A549 (cell line): Measurements from ENCODE around the gene HOXC13. TPM values are rescaled to one million over a fixed set of nuclear protein-coding genes. Genes with fewer than 3 reads are reported as not detected.
A peak's percentile ranks its signal among the peaks of the same experiment; 100 is the strongest.

Experiments
- ATAC-seq, 2 experiments: fragments of 200-7000 bp in 1 of 2; fragments of >200 bp in 1 of 2; cut with Nextera tagmentation in 1 of 2; cut with Tn5 transposase in 1 of 2; 3 replicates each; pipeline versions ENCODE4 v1.8.0 to v1.9.1; 2018 to 2020; ENCODE audit warnings: mild to moderate bottlenecking in 1 of 2, moderate library complexity in 1 of 2
- CTCF ChIA-PET: fragments of 300-600 bp; sonication (Branson Sonifier 250); formaldehyde crosslinking; extraction: SDS; loops from one replicate; lab custom pipeline; 2021; ENCODE audit warnings: antibody characterized with exemption, inconsistent platforms; lab: Yijun Ruan, JAX
- POLR2A ChIA-PET: fragments of 350-600 bp; formaldehyde crosslinking; extraction: SDS; loops from one replicate; lab custom pipeline; 2021; ENCODE audit warnings: antibody characterized with exemption, inconsistent platforms; lab: Yijun Ruan, JAX
- DNase-seq, 2 experiments: peaks; one replicate each; pipeline versions ENCODE4 v3.0.0 to v3.0.0-alpha.2; 2011 to 2016; ENCODE audit warnings: low read depth in 1 of 2, low spot score in 1 of 2
- FAIRE-seq: peaks from 2 replicates; lab custom pipeline; 2011; peaks lifted over from hg19 to GRCh38; lab: Jason Lieb, UNC
- H3K27ac ChIP-seq, 2 experiments: fragments of >200 bp; sonication (Bioruptor Twin); formaldehyde crosslinking; 3 replicates each; pipeline ENCODE4 v1.5.1; 2016 to 2017
- H3K4me1 ChIP-seq: fragments of >200 bp; sonication (Bioruptor Twin); formaldehyde crosslinking; 3 replicates; pipeline ENCODE4 v1.6.1; 2016
- H3K4me2 ChIP-seq: fragments of >200 bp; sonication (Bioruptor Twin); formaldehyde crosslinking; 3 replicates; pipeline ENCODE4 v1.6.1; 2016
- H3K4me3 ChIP-seq: fragments of >200 bp; sonication (Bioruptor Twin); formaldehyde crosslinking; 3 replicates; pipeline ENCODE4 v1.5.1; 2016
- H3K9me3 ChIP-seq: fragments of >200 bp; sonication (Bioruptor Twin); formaldehyde crosslinking; 3 replicates; pipeline ENCODE4 v1.6.1; 2016
- BHLHE40 ChIP-seq: IDR thresholded peaks from 2 replicates; pipeline ENCODE4 v1.6.1; 2012; ENCODE audit warnings: low read depth, low read length, inconsistent platforms
- CHD2 ChIP-seq: fragments of 150-350 bp; IDR thresholded peaks from 2 replicates; pipeline ENCODE4 v1.6.1; 2014; ENCODE audit warnings: low read length; ENCODE audit not compliant: partially characterized antibody
- CHD4 ChIP-seq: fragments of 200-600 bp; sonication (generic); IDR thresholded peaks from 2 replicates; pipeline ENCODE4 v1.6.1; 2016; ENCODE audit warnings: antibody characterized with exemption, mild to moderate bottlenecking, borderline replicate concordance
- EHF ChIP-seq: fragments of 250-450 bp; sonication (Bioruptor Pico); IDR thresholded peaks from 2 replicates; pipeline ENCODE4 v1.5.0; 2020; ENCODE audit warnings: mild to moderate bottlenecking
- ESRRA ChIP-seq: fragments of 150-350 bp; IDR thresholded peaks from 2 replicates; pipeline ENCODE4 v1.6.1; 2014; ENCODE audit warnings: mild to moderate bottlenecking, low read length, borderline replicate concordance
- FOSB ChIP-seq: fragments of 250-450 bp; sonication (Bioruptor Pico); IDR thresholded peaks from 2 replicates; pipeline ENCODE4 v1.5.0; 2020; ENCODE audit warnings: mild to moderate bottlenecking, moderate library complexity
- FOXS1 ChIP-seq: fragments of 250-450 bp; sonication (Bioruptor Pico); IDR thresholded peaks from 2 replicates; pipeline ENCODE4 v1.5.0; 2020; ENCODE audit warnings: mild to moderate bottlenecking, moderate library complexity
- HDAC2 ChIP-seq: fragments of 200-600 bp; sonication (generic); IDR thresholded peaks from 2 replicates; pipeline ENCODE4 v1.6.1; 2016
- JUNB ChIP-seq: fragments of >200 bp; sonication (Bioruptor Twin); formaldehyde crosslinking; IDR thresholded peaks from 2 replicates; pipeline ENCODE4 v1.6.1; 2016
- KDM1A ChIP-seq: fragments of 200-600 bp; sonication (generic); IDR thresholded peaks from 2 replicates; pipeline ENCODE4 v1.6.1; 2016; ENCODE audit warnings: low read depth, mild to moderate bottlenecking
- KDM5A ChIP-seq: fragments of 200-600 bp; sonication (generic); IDR thresholded peaks from 2 replicates; pipeline ENCODE4 v1.6.1; 2016; ENCODE audit warnings: antibody characterized with exemption, mild to moderate bottlenecking
- NPAS2 ChIP-seq: fragments of 250-450 bp; sonication (Bioruptor Pico); IDR thresholded peaks from 2 replicates; pipeline ENCODE4 v1.8.0; 2022; ENCODE audit warnings: mild to moderate bottlenecking, moderate library complexity, borderline replicate concordance
- NR3C1 ChIP-seq: fragments of >200 bp; sonication (Bioruptor Twin); formaldehyde crosslinking; IDR thresholded peaks from 3 replicates; pipeline ENCODE4 v1.6.1; 2017
- POLR2AphosphoS2 ChIP-seq: conservative IDR thresholded peaks from 2 replicates; pipeline ENCODE4 v1.6.1; 2012; ENCODE audit warnings: low read length, improper control_type of control experiment, inconsistent platforms
- RAD21 ChIP-seq, 2 experiments: fragments of >200 bp in 1 of 2; sonication (Bioruptor Twin) in 1 of 2; formaldehyde crosslinking in 1 of 2; IDR thresholded peaks in 1 of 2; conservative IDR thresholded peaks in 1 of 2; 2 replicates in 1 of 2; 3 replicates in 1 of 2; pipeline ENCODE4 v1.6.1; 2012 to 2018; ENCODE audit warnings: inconsistent platforms in 1 of 2
- RARB ChIP-seq: fragments of 250-450 bp; sonication (Bioruptor Pico); IDR thresholded peaks from 2 replicates; pipeline ENCODE4 v1.8.0; 2021; ENCODE audit warnings: mild to moderate bottlenecking, moderate library complexity
- RFX5 ChIP-seq: fragments of 450-650 bp; IDR thresholded peaks from 2 replicates; pipeline ENCODE4 v1.7.1; 2014; ENCODE audit warnings: antibody characterized with exemption, mild to moderate bottlenecking, moderate library complexity
- TFCP2L1 ChIP-seq: fragments of 250-450 bp; sonication (Bioruptor Pico); IDR thresholded peaks from 2 replicates; pipeline ENCODE4 v1.5.0; 2021; ENCODE audit warnings: mild to moderate bottlenecking
- ZC3H11A ChIP-seq: fragments of 450-650 bp; IDR thresholded peaks from 2 replicates; pipeline ENCODE4 v1.6.1; 2014; ENCODE audit warnings: antibody characterized with exemption, mild to moderate bottlenecking
- WGBS: methylation state at CpG from one replicate; pipeline ENCODE4 v1.1.6; 2017; ENCODE audit errors: missing lambda C conversion rate; 5-methylcytosine and 5-hydroxymethylcytosine counted together
- polyA plus RNA-seq, 4 experiments: library from polyadenylated mRNA; depleted of rRNA in 3 of 4; stranded (reverse); fragments of >200 nt; fragmentation: RNase III in 1 of 4; extraction: RNeasy Plus Mini Kit Qiagen cat#74134 plus additional on column Dnase treatment in 1 of 4; gene quantifications; 2 replicates in 3 of 4; 3 replicates in 1 of 4; pipeline ENCODE4 v1.2.3, GENCODE V29; 2011 to 2017
- TF ChIP-seq, protein P1 (sequence below): fragments of 250-450 bp; sonication (Bioruptor Pico); IDR thresholded peaks from 2 replicates; pipeline ENCODE4 v1.5.0; 2021; ENCODE audit warnings: mild to moderate bottlenecking, moderate library complexity, borderline replicate concordance
- TF ChIP-seq, protein P2 (sequence below): fragments of >200 bp; sonication (Bioruptor Twin); formaldehyde crosslinking; IDR thresholded peaks from 3 replicates; pipeline ENCODE4 v1.5.1; 2016

HOXC13 gene
- polyA plus RNA-seq, 2 of the 4 experiments (the other 2 are of a cell fraction): 3.9 to 6.5 TPM

DNA sequence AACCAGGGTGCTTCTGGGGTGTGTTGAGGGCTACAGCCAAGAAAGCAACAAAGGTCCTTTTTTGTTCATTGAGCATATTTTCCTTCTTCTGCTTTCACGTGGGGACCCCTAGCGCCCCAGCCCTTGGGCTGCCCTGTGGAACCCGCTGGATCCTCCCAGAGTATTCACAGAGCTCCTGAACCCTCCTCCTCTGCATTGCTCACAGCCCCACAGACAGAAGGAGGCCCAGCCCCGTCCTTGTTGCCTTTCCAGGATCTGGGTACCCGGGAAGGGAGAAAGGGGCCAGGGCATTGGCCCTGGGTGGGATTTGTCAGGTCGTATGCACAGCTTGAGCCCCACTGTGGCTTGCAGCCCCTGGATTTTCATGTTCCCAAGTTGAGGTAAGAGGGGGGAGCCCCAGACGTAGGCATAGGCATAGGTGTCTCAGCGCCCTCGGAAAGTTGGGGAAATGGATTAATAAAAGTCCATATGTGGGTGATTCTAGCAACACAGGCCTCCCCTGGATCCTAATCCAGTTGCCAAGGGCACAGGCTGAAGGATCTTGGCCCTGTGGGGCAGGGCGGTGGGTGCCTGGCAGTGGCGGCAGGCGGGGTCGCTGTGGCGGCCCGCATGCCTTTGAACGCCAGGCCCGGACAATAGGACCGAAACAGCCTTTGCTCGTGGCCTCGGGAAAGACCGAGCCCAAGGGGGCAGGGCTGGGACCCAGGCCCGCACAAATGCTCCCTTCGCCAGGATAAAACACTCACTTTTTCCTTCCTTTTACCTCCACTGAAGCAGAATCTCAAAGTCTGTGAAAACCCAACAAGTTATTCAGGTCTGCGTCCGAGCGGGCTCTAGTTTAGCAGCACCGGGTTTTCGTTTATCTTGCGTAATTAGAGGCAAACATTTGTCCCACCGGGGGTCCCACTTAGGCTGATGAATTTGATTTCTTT, 43.3 kb downstream of the HOXC13 start:
- Histone ChIP-seq H3K27ac (0 out of 6 replicates have a peak overlapping the region, but pooled peaks of 1 of the 2 experiments have one; percentile 2), H3K4me1 (peaks cover 32% of the 10 kb centered on the region), H3K4me3 (no peak overlapping the region), H3K4me2 (no peak overlapping the region), H3K9me3 (no peaks in the 10 kb centered on the region)
- FAIRE-seq (no peak), DNase-seq (no peak), ATAC-seq (no peak)
- POLR2A ChIA-PET: no interaction called here
- CTCF ChIA-PET: interaction anchor here (0.7 to 1.6 kb wide), 4 partner anchors 226 to 233 kb away, joined by 3 to 5 read pairs (median 3); no protein-coding TSS in a partner anchor
- TF ChIP-seq JUNB (no peak), TFCP2L1 (no peak), KDM5A (no peak), RFX5 (no peak), NR3C1 (no peak), RARB (CRISPR knock-in tag) (no peak), ESRRA (no peak), HDAC2 (no peak), RAD21 (conservative IDR thresholded peaks at IDR 0.05 in 1 of 2, IDR thresholded peaks at IDR 0.05 in 1 of 2) (no peak), EHF (CRISPR knock-in tag) (no peak), ZC3H11A (no peak), POLR2AphosphoS2 (no peak), FOXS1 (no peak), KDM1A (no peak), CHD4 (no peak), FOSB (CRISPR knock-in tag) (no peak), CHD2 (no peak)
- TF ChIP-seq, protein P1, sequence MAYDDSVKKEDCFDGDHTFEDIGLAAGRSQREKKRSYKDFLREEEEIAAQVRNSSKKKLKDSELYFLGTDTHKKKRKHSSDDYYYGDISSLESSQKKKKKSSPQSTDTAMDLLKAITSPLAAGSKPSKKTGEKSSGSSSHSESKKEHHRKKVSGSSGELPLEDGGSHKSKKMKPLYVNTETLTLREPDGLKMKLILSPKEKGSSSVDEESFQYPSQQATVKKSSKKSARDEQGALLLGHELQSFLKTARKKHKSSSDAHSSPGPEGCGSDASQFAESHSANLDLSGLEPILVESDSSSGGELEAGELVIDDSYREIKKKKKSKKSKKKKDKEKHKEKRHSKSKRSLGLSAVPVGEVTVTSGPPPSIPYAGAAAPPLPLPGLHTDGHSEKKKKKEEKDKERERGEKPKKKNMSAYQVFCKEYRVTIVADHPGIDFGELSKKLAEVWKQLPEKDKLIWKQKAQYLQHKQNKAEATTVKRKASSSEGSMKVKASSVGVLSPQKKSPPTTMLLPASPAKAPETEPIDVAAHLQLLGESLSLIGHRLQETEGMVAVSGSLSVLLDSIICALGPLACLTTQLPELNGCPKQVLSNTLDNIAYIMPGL (CRISPR knock-in tag): no peak
- 81% methylated on average over 30 of the region's 30 CpGs for WGBS

DNA sequence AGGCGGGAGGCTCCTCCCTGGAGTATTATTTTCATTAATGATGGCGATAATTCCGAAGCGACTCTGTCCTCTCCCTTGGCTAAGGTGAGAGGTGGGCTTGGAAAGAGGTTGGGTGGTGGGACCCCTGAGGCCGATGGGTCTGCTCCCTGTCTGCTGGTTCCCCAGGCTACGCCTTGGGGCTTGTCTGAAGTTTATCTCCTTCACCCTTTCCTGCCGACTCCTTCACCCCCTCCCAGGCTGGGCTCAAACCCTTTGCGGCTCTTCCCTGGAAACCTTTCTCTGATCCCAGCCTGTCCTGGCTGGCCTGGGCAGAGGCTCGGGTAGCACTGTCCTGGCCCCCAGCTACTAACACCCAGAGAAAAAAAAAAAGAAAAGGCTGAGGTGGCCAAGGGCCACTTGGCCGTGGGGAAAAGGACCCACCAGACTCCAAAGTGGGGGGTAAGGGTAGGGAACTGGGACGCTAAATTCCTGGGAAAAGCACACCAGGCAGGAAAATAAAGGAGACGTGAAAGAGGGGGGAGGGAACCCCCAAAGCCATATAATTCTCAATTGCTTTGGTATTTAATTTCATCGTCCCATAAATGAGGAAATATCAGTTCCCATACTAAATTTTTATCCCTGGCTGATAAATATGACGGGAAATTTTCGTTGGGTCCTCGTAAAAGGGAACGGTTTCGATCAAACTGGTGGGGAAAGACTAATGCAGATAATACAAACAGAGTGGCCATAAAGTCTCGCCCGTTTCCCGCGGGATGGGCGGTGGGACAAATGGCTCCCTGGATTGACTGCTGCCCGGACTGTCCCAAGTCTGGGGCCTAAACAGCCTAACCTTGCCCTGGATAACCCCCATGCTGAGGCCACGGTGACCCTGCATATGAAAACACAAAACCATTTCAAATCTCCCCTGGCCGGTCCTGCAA, 44.3 kb downstream of the HOXC13 start:
- WGBS: 88% methylated on average over 26 of the region's 26 CpGs
- no peak for ATAC-seq
- Histone ChIP-seq H3K4me1 (peaks cover 26% of the 10 kb centered on the region), H3K4me2 (no peak overlapping the region), H3K4me3 (no peak overlapping the region), H3K9me3 (no peaks in the 10 kb centered on the region), H3K27ac (no peak overlapping the region)
- no peak for FAIRE-seq
- no peak for DNase-seq
- ChIA-PET POLR2A (no interaction called here), CTCF (no interaction called here)
- TF ChIP-seq BHLHE40 (no peak), RFX5 (no peak), NPAS2 (CRISPR knock-in tag) (no peak)
- TF ChIP-seq, protein P2, sequence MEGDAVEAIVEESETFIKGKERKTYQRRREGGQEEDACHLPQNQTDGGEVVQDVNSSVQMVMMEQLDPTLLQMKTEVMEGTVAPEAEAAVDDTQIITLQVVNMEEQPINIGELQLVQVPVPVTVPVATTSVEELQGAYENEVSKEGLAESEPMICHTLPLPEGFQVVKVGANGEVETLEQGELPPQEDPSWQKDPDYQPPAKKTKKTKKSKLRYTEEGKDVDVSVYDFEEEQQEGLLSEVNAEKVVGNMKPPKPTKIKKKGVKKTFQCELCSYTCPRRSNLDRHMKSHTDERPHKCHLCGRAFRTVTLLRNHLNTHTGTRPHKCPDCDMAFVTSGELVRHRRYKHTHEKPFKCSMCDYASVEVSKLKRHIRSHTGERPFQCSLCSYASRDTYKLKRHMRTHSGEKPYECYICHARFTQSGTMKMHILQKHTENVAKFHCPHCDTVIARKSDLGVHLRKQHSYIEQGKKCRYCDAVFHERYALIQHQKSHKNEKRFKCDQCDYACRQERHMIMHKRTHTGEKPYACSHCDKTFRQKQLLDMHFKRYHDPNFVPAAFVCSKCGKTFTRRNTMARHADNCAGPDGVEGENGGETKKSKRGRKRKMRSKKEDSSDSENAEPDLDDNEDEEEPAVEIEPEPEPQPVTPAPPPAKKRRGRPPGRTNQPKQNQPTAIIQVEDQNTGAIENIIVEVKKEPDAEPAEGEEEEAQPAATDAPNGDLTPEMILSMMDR: no peak
- TF ChIP-seq, protein P1 (CRISPR knock-in tag): no peak
